ENCODE results near the gene WASF1. TPM values are rescaled to one million over a fixed set of nuclear protein-coding genes. Genes with fewer than 3 reads are reported as not detected.

The WASF1 gene
- total and polyA plus RNA-seq, 3 donors from 2014 or later: 102 to 204 (median 158) TPM

GRCh38 chr6:110198561-110198960 lies 19.1 kb upstream of the WASF1 start:
- TF ChIP-seq POLR2A (IDR thresholded peaks at IDR 0.05) (no peak), CTCF (IDR thresholded peaks at IDR 0.05) (no peak)
- intact Hi-C loops (cut with DNase I; ENCODE audit: low total_unique reads): no loop called here
- 93 to 98% methylated on average over 3 of the region's 3 CpGs for WGBS, 2 donors
- H3K27ac ChIP-seq: no peak overlapping the region
- H3K9me3 ChIP-seq: no peaks in the 10 kb centered on the region
- no peaks in the 10 kb centered on the region for H3K4me1 ChIP-seq
- no peak for DNase-seq
- H3K27me3 ChIP-seq: no peaks in the 10 kb centered on the region
- no peak overlapping the region for H3K4me3 ChIP-seq
- H3K36me3 ChIP-seq (ENCODE audit: low read depth, missing control alignments): no peaks in the 10 kb centered on the region

- Histone ChIP-seq H3K4me3 (no peak overlapping the region), H3K9me3 (no peaks in the 10 kb centered on the region), H3K4me1 (no peaks in the 10 kb centered on the region), H3K36me3 (ENCODE audit: low read depth, missing control alignments) (no peaks in the 10 kb centered on the region), H3K27me3 (no peaks in the 10 kb centered on the region), H3K27ac (no peak overlapping the region)
- TF ChIP-seq POLR2A (IDR thresholded peaks at IDR 0.05) (no peak), CTCF (IDR thresholded peaks at IDR 0.05) (no peak)
- intact Hi-C loops (cut with DNase I; ENCODE audit: low total_unique reads): no loop called here
- no peak for DNase-seq
- 90 to 94% methylated on average over 1 of the region's 1 CpG for WGBS, 2 donors
These were observed 17.4 kb upstream of the WASF1 start for GRCh38 chr6:110196874-110197273.

GRCh38 chr6:110195639-110196038 lies 16.2 kb upstream of the WASF1 start:
- intact Hi-C loops (cut with DNase I; ENCODE audit: low total_unique reads): no loop called here
- Histone ChIP-seq H3K36me3 (ENCODE audit: low read depth, missing control alignments) (no peaks in the 10 kb centered on the region), H3K4me1 (no peaks in the 10 kb centered on the region), H3K4me3 (no peak overlapping the region), H3K27me3 (no peaks in the 10 kb centered on the region), H3K9me3 (no peaks in the 10 kb centered on the region), H3K27ac (no peak overlapping the region)
- WGBS, 2 donors: 89 to 91% methylated on average over 4 of the region's 4 CpGs
- TF ChIP-seq CTCF (IDR thresholded peaks at IDR 0.05) (no peak), POLR2A (IDR thresholded peaks at IDR 0.05) (no peak)
- no peak for DNase-seq

- intact Hi-C loops (cut with DNase I; ENCODE audit: low total_unique reads): no loop called here
- no peak overlapping the region for H3K27ac ChIP-seq
- no peaks in the 10 kb centered on the region for H3K4me1 ChIP-seq
- TF ChIP-seq CTCF (IDR thresholded peaks at IDR 0.05): no peak
- TF ChIP-seq POLR2A (IDR thresholded peaks at IDR 0.05): no peak
- H3K36me3 ChIP-seq (ENCODE audit: low read depth, missing control alignments): no peaks in the 10 kb centered on the region
- no peak overlapping the region for H3K4me3 ChIP-seq
- 84 to 92% methylated on average over 2 of the region's 2 CpGs for WGBS, 2 donors
- no peaks in the 10 kb centered on the region for H3K27me3 ChIP-seq
- H3K9me3 ChIP-seq: no peaks in the 10 kb centered on the region
- DNase-seq: no peak
These were observed 12.0 kb upstream of the WASF1 start for GRCh38 chr6:110191477-110191876.

GRCh38 chr6:110190726-110191125 lies 11.3 kb upstream of the WASF1 start:
- WGBS, 2 donors: 93 to 98% methylated on average over 6 of the region's 6 CpGs
- H3K9me3 ChIP-seq: no peaks in the 10 kb centered on the region
- H3K4me1 ChIP-seq: no peaks in the 10 kb centered on the region
- no peak overlapping the region for H3K4me3 ChIP-seq
- H3K27ac ChIP-seq: no peak overlapping the region
- TF ChIP-seq CTCF (IDR thresholded peaks at IDR 0.05) (no peak), POLR2A (IDR thresholded peaks at IDR 0.05) (no peak)
- intact Hi-C loops (cut with DNase I; ENCODE audit: low total_unique reads): no loop called here
- DNase-seq: no peak
- H3K36me3 ChIP-seq (ENCODE audit: low read depth, missing control alignments): no peaks in the 10 kb centered on the region
- no peaks in the 10 kb centered on the region for H3K27me3 ChIP-seq

Measured in testis (tissue), 3 donors.